Testis (tissue), 2 donors: ENCODE measurements around the gene DOK6.

Experiments
- POLR2A ChIP-seq: fragments of 450-650 bp; IDR thresholded peaks from one replicate; pipeline ENCODE4 v1.6.1; 2017; ENCODE audit warnings: antibody characterized with exemption, mild to moderate bottlenecking, moderate library complexity
- TF ChIP-seq, protein P1 (sequence below), 3 experiments: fragments of 450-650 bp in 2 of 3; fragments of 200-600 bp in 1 of 3; sonication (generic) in 1 of 3; IDR thresholded peaks; one replicate each; pipeline ENCODE4 v1.5.1; 2016 to 2019; ENCODE audit warnings: antibody characterized with exemption in 3 of 3, mild to moderate bottlenecking in 2 of 3, moderate library complexity in 1 of 3

DNA sequence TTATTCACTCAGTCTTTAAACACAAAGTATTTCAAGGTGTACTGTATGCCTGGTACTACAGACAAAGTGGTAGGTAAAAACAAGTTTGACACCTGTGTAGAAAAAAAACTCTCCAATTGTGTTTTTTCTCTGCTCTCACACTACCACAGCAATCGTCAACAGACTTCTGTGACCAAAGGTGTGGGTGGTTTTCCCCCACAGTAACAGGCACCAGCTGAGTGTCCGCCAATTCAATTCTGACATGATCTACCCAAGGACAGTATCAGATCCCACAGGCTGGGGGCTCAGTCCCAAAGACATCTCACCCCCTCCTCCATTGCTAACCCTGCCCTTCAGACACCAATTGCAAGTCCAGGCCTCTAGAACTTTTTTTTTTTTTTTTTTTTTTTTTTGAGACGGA is 475.8 kb downstream of the DOK6 start:
- TF ChIP-seq, protein P1, sequence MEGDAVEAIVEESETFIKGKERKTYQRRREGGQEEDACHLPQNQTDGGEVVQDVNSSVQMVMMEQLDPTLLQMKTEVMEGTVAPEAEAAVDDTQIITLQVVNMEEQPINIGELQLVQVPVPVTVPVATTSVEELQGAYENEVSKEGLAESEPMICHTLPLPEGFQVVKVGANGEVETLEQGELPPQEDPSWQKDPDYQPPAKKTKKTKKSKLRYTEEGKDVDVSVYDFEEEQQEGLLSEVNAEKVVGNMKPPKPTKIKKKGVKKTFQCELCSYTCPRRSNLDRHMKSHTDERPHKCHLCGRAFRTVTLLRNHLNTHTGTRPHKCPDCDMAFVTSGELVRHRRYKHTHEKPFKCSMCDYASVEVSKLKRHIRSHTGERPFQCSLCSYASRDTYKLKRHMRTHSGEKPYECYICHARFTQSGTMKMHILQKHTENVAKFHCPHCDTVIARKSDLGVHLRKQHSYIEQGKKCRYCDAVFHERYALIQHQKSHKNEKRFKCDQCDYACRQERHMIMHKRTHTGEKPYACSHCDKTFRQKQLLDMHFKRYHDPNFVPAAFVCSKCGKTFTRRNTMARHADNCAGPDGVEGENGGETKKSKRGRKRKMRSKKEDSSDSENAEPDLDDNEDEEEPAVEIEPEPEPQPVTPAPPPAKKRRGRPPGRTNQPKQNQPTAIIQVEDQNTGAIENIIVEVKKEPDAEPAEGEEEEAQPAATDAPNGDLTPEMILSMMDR (IDR thresholded peaks at IDR 0.05), result no peak
- no peak for TF ChIP-seq POLR2A
